Nucleus accumbens (tissue), 56 donors: ENCODE measurements around the gene VMAC.
A peak's percentile ranks its signal among the peaks of the same experiment; 100 is the strongest.

ENCODE experiments used
- DNase-seq, 56 donors: peaks; one replicate each; lab custom pipeline; 2025; lab: John Stamatoyannopoulos, UW

The VMAC gene

DNA sequence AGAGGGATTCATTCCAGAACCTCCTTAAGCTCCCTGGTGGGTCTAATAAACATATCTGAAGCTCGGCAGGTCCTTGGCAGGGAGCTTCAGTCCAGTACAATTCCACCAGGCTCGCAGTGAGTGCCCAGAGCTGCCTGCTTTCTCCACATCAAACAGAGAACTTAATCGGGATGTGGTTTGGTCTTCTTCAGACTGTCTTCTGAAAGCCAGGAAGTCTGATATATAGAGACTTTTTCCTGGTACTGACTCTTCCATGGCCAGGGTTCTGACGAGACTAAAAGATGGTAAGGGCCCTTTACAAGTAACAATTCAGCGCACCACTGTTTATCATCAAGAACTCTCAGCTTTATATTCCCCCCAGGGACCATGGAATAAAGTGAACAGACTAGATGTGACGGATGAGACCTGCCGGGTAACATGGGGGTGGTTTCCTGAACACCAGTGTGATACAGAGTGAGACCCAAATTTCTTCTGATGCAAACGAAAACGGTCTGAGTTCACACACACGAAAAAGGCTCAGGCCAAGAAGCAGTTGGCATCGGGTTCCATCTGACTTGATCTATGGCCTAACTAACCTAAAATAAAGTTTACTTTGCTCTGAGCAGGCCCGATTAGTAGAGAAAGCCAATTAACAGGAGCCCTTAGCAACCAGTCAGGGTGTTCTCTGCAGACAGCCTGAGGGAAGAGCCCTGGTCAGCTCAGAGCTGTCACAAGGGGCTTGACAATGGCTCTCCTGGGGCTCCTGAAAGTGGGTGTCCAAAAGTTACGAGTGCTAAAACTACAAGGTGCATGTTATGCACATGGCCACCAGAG is 44.3 kb downstream of the VMAC start:
- peak in 5 of 56 donors; percentile 12 to 33 (median 18) for DNase-seq

DNA sequence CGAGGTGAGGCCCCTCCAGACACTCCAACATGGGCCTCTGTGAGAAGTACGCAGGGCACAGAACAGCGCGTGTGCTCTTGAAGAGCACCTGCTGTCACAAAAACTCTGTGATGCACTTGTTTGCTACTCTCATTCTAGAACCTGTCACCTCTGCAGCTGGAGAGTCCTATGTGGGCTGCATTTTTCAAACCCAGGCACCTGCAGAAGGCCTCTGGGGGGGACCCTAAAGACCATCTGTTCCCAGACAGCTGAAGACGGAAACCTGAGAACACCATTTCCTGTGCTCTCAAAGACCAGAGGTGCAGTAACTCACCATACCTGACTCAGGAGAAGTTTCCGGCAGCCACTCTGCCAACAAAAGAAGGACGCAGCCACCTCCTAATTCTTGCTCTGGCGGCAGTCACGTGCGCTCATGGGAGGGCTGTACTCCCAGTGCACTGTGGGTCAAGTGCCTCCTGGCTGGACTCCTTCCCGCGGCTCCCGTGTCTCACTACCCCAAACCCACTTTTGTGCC is 45.2 kb downstream of the VMAC start:
- peak in 5 of 56 donors; percentile 6 to 42 (median 16) for DNase-seq

- no peak for DNase-seq
Measured at GRCh38 chr19:5950741-5951140, 46.1 kb downstream of the VMAC start.

- peak in 14 of 56 donors; percentile 7 to 49 (median 24) for DNase-seq
Measured at GRCh38 chr19:5951338-5951861, 46.7 kb downstream of the VMAC start.

GRCh38 chr19:5952193-5953029 is 47.7 kb downstream of the VMAC start:
- no peak for DNase-seq

GRCh38 chr19:5953030-5953589 is 48.4 kb downstream of the VMAC start:
- no peak for DNase-seq

DNA sequence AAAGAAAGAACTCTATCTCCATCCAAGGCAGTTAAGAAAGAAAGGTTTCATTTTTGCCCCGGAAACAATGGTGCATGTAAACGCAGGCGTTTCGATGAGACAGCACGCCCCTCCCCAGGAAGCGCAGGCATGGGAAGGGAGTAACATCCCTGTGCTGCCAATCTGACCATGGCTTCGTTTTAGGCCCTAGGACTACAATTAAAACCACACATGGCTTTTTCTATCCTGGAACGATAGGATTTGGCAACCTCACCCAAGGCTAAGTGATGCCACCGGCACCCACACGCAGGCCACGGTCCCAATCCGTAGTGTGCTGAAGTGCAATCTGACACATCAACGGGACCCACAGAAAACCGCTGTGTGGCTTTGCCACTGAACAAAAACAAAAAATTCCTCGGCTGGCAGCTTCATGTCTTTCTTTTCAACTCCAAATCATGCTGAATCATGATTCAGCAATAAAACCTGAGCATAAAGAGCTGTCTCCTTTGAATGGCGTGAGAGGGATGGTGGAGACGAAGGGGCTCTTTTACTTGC is 49.1 kb downstream of the VMAC start:
- DNase-seq: peak in 7 of 56 donors; percentile 9 to 44 (median 22)

- DNase-seq: no peak
Measured at GRCh38 chr19:5954293-5954692, 49.6 kb downstream of the VMAC start.

DNA sequence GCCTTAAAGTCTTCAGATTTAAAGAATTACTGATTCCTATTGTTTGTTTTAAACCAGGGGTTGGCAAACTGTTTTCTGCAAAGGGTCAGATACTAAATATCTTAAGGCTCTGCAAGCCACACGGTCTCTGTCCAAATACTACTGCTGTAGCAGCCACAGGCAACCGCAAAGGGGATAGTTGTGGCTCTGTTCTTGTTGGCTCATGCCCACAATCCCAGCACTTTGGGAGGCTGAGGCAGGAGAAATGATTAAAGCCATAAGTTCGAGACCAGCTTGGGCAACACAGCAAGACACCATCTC is 50.9 kb downstream of the VMAC start:
- no peak for DNase-seq

DNA sequence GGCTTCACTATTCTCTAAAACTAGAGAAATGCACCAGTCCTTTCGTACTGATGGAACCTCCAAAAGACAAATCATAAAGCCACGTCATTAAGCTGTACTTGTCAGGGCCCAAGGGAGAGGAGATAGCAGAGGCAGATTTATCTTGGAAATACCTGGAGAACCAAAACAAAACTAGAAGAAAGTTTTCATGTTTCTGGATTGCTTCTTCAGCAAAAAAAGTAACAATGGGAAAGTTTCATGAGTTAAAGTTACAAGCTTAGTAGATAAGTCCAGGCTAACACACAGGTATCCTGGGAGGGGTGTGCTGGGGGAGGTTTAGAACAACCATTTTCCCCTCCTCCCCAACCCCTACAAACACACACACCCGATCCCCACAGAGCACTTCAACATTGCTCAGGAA is 51.7 kb downstream of the VMAC start:
- DNase-seq: no peak

GRCh38 chr19:5956728-5957127 is 52.1 kb downstream of the VMAC start:
- DNase-seq: no peak

GRCh38 chr19:5957170-5957569 is 52.5 kb downstream of the VMAC start:
- no peak for DNase-seq

DNA sequence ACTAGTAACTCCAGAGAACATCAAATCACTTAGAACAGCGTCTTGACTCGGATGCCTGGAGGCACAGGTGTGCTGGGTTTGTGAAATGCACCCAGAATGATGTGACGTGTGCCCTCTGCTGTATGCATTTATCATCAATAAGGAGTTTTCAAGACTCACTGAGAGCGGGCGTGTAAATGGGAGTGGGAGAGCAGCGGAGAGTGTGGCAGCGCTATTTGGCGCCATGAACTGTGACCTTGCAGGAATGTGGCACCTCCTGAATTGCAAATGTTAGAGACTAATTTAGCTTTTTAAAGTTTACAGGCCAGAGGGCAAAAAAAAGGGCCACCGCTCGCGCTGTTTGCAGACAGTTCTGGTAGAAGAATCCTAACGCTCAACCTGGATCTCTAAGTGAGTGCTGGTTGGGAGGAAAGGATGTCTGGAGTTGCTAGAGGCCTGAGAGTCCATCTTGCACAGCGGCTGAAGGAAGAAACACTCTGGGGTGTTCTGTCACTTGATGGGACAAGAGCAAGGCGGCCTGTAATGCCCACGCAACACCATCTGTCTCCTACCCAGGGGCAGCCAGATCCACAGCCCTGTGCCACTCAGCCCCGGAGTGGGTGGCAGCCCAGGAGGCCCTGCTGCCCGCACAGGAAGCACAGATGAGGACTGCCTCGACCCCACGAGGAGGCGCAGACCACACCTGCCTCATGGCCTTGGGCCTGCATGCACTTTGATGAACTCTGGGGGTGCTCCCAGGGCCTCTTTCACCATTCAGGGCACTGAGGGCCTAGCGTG is 53.6 kb downstream of the VMAC start:
- DNase-seq: no peak

- no peak for DNase-seq
Measured at GRCh38 chr19:5958851-5959122, 54.1 kb downstream of the VMAC start.

GRCh38 chr19:5959260-5960004 is 54.8 kb downstream of the VMAC start:
- no peak for DNase-seq
